ENCODE results near the gene PLCXD1.

PLCXD1 gene

GRCh38 chrX:333611-334311 is 52.6 kb downstream of the PLCXD1 start:
- no peak for DNase-seq (ENCODE audit: low read depth in 3 of 3)

GRCh38 chrX:334331-334891 is 53.2 kb downstream of the PLCXD1 start:
- no peak for DNase-seq (ENCODE audit: low read depth in 3 of 3)

GRCh38 chrX:334971-335757 is 54.0 kb downstream of the PLCXD1 start:
- DNase-seq (ENCODE audit: low read depth in 3 of 3): no peak

- no peak for DNase-seq (ENCODE audit: low read depth in 3 of 3)
These were observed 54.6 kb downstream of the PLCXD1 start for GRCh38 chrX:335758-336155.

- no peak for DNase-seq (ENCODE audit: low read depth in 3 of 3)
These were observed 55.0 kb downstream of the PLCXD1 start for GRCh38 chrX:336227-336626.

GRCh38 chrX:337331-337831 is 56.2 kb downstream of the PLCXD1 start:
- no peak for DNase-seq (ENCODE audit: low read depth in 3 of 3)

- no peak for DNase-seq (ENCODE audit: low read depth in 3 of 3)
These were observed 57.2 kb downstream of the PLCXD1 start for GRCh38 chrX:338281-338835.

GRCh38 chrX:338836-339400 is 57.7 kb downstream of the PLCXD1 start:
- no peak for DNase-seq (ENCODE audit: low read depth in 3 of 3)

GRCh38 chrX:340121-340520 is 58.9 kb downstream of the PLCXD1 start:
- no peak for DNase-seq (ENCODE audit: low read depth in 3 of 3)

GRCh38 chrX:340641-341423 is 59.7 kb downstream of the PLCXD1 start:
- DNase-seq (ENCODE audit: low read depth in 3 of 3): no peak

GRCh38 chrX:341541-342101 is 60.4 kb downstream of the PLCXD1 start:
- no peak for DNase-seq (ENCODE audit: low read depth in 3 of 3)

- DNase-seq (ENCODE audit: low read depth in 3 of 3): no peak
These were observed 63.3 kb downstream of the PLCXD1 start for GRCh38 chrX:344371-344901.

- no peak for DNase-seq (ENCODE audit: low read depth in 3 of 3)
These were observed 64.1 kb downstream of the PLCXD1 start for GRCh38 chrX:345020-345925.

- no peak for DNase-seq (ENCODE audit: low read depth in 3 of 3)
These were observed 65.0 kb downstream of the PLCXD1 start for GRCh38 chrX:346034-346813.

- no peak for DNase-seq (ENCODE audit: low read depth in 3 of 3)
These were observed 66.4 kb downstream of the PLCXD1 start for GRCh38 chrX:347351-348117.

GRCh38 chrX:348461-349117 is 67.4 kb downstream of the PLCXD1 start:
- DNase-seq (ENCODE audit: low read depth in 3 of 3): no peak

GRCh38 chrX:349196-349595 is 68.0 kb downstream of the PLCXD1 start:
- no peak for DNase-seq (ENCODE audit: low read depth in 3 of 3)

GRCh38 chrX:349702-350101 is 68.5 kb downstream of the PLCXD1 start:
- no peak for DNase-seq (ENCODE audit: low read depth in 3 of 3)

All from stimulated activated CD4-positive, alpha-beta T cell treated with anti-CD3 and anti-CD28 coated beads, TNF-alpha, amount 100 ng/mL, for 4 hours (primary cell).